Measurements from ENCODE around the gene NOL4L. TPM values are rescaled to one million over a fixed set of nuclear protein-coding genes. Genes with fewer than 3 reads are reported as not detected.

Gene NOL4L
- total RNA-seq, 1 donor from 2014 or later: 106 TPM

DNA sequence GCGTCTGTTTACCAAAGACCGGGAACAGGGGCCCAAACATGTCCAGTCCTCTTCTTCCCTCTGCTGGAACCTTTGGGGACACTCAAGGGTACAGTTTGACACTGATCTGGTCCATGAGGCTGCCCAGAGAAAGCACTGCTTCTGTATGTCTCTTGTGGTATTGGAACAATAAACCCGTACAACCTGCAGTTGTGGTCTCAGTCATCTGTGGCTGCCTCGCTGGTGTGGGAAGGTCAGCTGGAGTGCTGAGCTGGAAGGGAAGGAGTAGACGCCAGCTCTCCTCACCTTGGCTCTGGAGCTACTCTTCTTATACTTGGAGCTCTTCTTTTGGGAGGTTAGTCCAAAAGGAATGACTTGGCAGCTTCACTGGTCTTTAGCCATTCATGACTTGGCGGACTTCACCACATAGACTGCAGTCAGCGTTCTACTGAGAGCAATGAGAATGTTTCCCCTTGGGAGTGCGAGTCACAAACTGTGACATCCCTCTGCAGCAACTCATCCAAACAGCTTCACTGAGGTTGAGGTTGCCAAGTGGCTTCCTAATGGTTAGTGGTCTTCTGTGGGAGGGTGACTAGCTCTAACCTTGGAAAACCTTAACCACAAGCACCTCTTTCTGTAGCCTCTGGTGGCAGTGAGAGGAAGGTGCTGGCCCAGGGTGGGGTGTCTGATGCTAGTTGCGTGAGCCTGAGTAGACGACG is 145.9 kb downstream of the NOL4L start:
- Mint-ChIP-seq H3K9me3 (ENCODE audit: unreplicated experiment) (peaks cover 8% of the 10 kb centered on the region), H3K4me3 (ENCODE audit: unreplicated experiment) (no peak overlapping the region), H3K27ac (ENCODE audit: unreplicated experiment) (no peak overlapping the region), H3K4me1 (ENCODE audit: low read depth, unreplicated experiment) (peaks cover 16% of the 10 kb centered on the region), H3K27me3 (ENCODE audit: unreplicated experiment) (peaks cover 3% of the 10 kb centered on the region), H3K36me3 (ENCODE audit: unreplicated experiment) (peaks cover 21% of the 10 kb centered on the region)
- TF ChIP-seq, protein P1, sequence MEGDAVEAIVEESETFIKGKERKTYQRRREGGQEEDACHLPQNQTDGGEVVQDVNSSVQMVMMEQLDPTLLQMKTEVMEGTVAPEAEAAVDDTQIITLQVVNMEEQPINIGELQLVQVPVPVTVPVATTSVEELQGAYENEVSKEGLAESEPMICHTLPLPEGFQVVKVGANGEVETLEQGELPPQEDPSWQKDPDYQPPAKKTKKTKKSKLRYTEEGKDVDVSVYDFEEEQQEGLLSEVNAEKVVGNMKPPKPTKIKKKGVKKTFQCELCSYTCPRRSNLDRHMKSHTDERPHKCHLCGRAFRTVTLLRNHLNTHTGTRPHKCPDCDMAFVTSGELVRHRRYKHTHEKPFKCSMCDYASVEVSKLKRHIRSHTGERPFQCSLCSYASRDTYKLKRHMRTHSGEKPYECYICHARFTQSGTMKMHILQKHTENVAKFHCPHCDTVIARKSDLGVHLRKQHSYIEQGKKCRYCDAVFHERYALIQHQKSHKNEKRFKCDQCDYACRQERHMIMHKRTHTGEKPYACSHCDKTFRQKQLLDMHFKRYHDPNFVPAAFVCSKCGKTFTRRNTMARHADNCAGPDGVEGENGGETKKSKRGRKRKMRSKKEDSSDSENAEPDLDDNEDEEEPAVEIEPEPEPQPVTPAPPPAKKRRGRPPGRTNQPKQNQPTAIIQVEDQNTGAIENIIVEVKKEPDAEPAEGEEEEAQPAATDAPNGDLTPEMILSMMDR (IDR thresholded peaks at IDR 0.05; ENCODE audit: partially characterized antibody, unreplicated experiment): no peak
- DNase-seq: no peak

DNA sequence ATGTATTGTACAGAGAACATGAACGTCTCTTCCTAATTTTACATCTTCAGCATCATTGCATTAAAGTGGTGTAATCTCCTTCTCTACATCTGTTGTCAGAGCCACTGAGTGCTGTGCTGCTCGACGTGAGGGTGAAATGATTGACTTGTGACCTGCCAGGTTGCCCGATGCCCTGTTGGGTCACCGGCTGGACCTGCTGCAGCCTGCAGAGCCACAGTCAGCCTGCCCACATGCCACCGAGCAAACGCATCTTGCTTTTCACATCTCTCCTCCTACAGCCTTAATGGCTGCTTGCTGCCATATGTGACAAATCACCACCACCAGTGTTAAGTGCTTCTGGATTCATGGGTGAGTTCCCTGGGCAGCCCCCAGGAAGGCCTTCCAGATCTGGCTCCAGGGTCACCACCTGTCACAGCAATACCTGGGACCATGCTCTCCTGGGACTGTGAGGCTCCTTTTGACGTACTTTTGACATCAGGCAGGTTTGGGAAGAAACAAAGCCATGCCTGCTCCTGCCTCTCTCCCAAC is 146.7 kb downstream of the NOL4L start:
- H3K36me3 Mint-ChIP-seq (ENCODE audit: unreplicated experiment): peaks cover 21% of the 10 kb centered on the region
- no peak for DNase-seq
- TF ChIP-seq, protein P1 (IDR thresholded peaks at IDR 0.05; ENCODE audit: partially characterized antibody, unreplicated experiment): no peak
- H3K27ac Mint-ChIP-seq (ENCODE audit: unreplicated experiment): peak overlapping the region; percentile 75
- peaks cover 8% of the 10 kb centered on the region for H3K9me3 Mint-ChIP-seq (ENCODE audit: unreplicated experiment)
- H3K4me1 Mint-ChIP-seq (ENCODE audit: low read depth, unreplicated experiment): peaks cover 14% of the 10 kb centered on the region
- no peak overlapping the region for H3K4me3 Mint-ChIP-seq (ENCODE audit: unreplicated experiment)
- peaks cover 3% of the 10 kb centered on the region for H3K27me3 Mint-ChIP-seq (ENCODE audit: unreplicated experiment)

DNA sequence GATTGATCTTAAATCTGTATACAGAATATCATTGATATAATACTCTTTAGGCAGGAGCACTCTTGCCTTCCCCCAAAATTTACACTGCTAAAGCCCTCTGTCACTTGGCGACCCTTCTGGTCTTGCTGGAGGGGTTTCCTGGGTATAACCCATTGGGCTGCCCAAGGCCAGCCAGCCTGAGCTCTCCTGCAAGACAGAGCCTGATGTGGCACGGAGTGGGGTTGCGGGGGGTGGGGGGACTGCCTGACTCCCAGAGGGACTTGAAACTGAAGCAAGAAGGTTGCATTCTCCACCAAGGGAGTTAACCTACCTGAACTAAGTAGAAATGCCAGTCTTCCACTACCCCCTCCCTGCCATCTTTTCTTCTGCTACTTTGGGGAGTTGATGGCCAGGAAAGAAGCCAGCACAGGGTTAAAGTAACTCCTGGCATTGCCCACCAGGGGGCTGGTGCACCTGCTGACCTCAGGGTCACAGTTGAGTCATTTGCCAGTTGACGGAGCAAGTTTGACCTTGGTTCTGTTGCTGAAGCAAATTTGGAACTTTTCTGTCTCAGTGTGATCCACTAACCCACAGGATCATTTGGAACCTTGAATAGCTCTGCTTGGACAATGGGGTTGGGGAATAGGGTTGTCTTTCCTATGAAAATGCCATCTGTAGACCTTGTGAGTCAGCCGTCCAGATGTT is 147.6 kb downstream of the NOL4L start:
- Mint-ChIP-seq H3K9me3 (ENCODE audit: unreplicated experiment) (peaks cover 8% of the 10 kb centered on the region), H3K4me1 (ENCODE audit: low read depth, unreplicated experiment) (peaks cover 17% of the 10 kb centered on the region), H3K27me3 (ENCODE audit: unreplicated experiment) (peaks cover 3% of the 10 kb centered on the region), H3K27ac (ENCODE audit: unreplicated experiment) (no peak overlapping the region), H3K4me3 (ENCODE audit: unreplicated experiment) (no peak overlapping the region), H3K36me3 (ENCODE audit: unreplicated experiment) (peaks cover 25% of the 10 kb centered on the region)
- no peak for DNase-seq
- TF ChIP-seq, protein P1 (IDR thresholded peaks at IDR 0.05; ENCODE audit: partially characterized antibody, unreplicated experiment): peak; percentile 77

DNA sequence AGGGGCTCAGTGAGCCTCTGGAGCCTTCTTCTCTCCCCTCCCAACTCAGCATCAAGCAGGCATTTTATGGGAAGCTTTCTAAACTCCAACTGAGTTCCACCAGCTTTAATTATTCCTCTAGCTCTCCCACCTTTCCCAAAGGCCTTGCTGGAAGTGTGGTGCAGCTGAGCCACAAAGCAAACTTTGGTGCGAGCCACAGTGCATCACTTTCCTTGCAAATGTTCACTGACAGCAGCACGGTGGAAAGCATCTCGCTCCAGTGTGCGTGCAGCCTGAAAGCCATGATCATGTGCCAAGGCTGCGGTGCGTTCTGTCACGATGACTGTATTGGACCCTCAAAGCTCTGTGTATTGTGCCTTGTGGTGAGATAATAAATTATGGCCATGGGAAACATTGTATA is 148.2 kb downstream of the NOL4L start:
- TF ChIP-seq, protein P1 (IDR thresholded peaks at IDR 0.05; ENCODE audit: partially characterized antibody, unreplicated experiment): no peak
- H3K27me3 Mint-ChIP-seq (ENCODE audit: unreplicated experiment): peaks cover 3% of the 10 kb centered on the region
- DNase-seq: no peak
- H3K36me3 Mint-ChIP-seq (ENCODE audit: unreplicated experiment): peaks cover 26% of the 10 kb centered on the region
- H3K4me1 Mint-ChIP-seq (ENCODE audit: low read depth, unreplicated experiment): peaks cover 17% of the 10 kb centered on the region
- H3K27ac Mint-ChIP-seq (ENCODE audit: unreplicated experiment): no peak overlapping the region
- H3K4me3 Mint-ChIP-seq (ENCODE audit: unreplicated experiment): no peak overlapping the region
- peaks cover 8% of the 10 kb centered on the region for H3K9me3 Mint-ChIP-seq (ENCODE audit: unreplicated experiment)
